Measurements from ENCODE around the gene KIF11.

- TF ChIP-seq CTCF (IDR thresholded peaks at IDR 0.05; ENCODE audit: extremely low read depth in 1 of 2, insufficient read depth in 1 of 2, low read depth in 1 of 2, low read length in 2 of 2) (no peak), POLR2AphosphoS5 (IDR thresholded peaks at IDR 0.05; ENCODE audit: insufficient read depth, low read depth, low read length) (no peak), MAX (IDR thresholded peaks at IDR 0.05; ENCODE audit: insufficient read depth, insufficient read length) (no peak), POLR2A (IDR thresholded peaks at IDR 0.05; ENCODE audit: low read depth, low read length) (no peak)
These were observed 2.0 kb upstream of the KIF11 start for GRCh38 chr10:92590623-92591549.

Measured in endothelial cell of umbilical vein (primary cell).